MM.1S (cell line): ENCODE results near the gene MORC3.

Experiments used
- CTCF ChIP-seq: fragments of 300-600 bp; sonication (generic); IDR thresholded peaks from 2 replicates; pipeline ENCODE4 v1.5.1; 2016; ENCODE audit warnings: antibody characterized with exemption, low read length, mixed read lengths
- EZH2 ChIP-seq: fragments of 300-600 bp; sonication (generic); optimal IDR thresholded peaks from 2 replicates; pipeline ENCODE3; 2017; ENCODE audit warnings: low read depth, mild to moderate bottlenecking, antibody characterized with exemption, low read length, mixed read lengths
- EZH2phosphoT487 ChIP-seq: fragments of 300-600 bp; sonication (generic); IDR thresholded peaks from 2 replicates; pipeline ENCODE4 v1.6.1; 2018; ENCODE audit warnings: antibody characterized with exemption, low read length

GRCh38 chr21:36396971-36397370, 77.0 kb downstream of the MORC3 start:
- TF ChIP-seq CTCF (no peak), EZH2 (no peak), EZH2phosphoT487 (no peak)
